Osteocyte (in vitro differentiated cells): ENCODE results near the gene SYTL2. TPM values are rescaled to one million over a fixed set of nuclear protein-coding genes. Genes with fewer than 3 reads are reported as not detected.
A peak's percentile ranks its signal among the peaks of the same experiment; 100 is the strongest.
"Not testable (repeated sequence)": the region's sequence is repeated elsewhere in the genome, so short reads cannot be mapped to it uniquely, and the experiment has no call there.

ENCODE experiments used
- DNase-seq: peaks from one replicate; pipeline ENCODE4 v3.0.0; 2021; ENCODE audit warnings: mixed read lengths; ENCODE audit not compliant: unreplicated experiment; ENCODE audit errors: extremely low spot score
- H3K27ac Mint-ChIP-seq: one replicate; pipeline ENCODE4 v1.8.0; 2021; ENCODE audit warnings: mild to moderate bottlenecking, mixed read lengths; ENCODE audit not compliant: unreplicated experiment
- H3K27me3 Mint-ChIP-seq: one replicate; pipeline ENCODE4 v1.8.0; 2021; ENCODE audit warnings: mixed read lengths; ENCODE audit not compliant: unreplicated experiment
- H3K36me3 Mint-ChIP-seq: one replicate; pipeline ENCODE4 v1.8.0; 2021; ENCODE audit warnings: mixed read lengths; ENCODE audit not compliant: unreplicated experiment
- H3K4me1 Mint-ChIP-seq: one replicate; pipeline ENCODE4 v1.8.0; 2021; ENCODE audit warnings: mixed read lengths; ENCODE audit not compliant: unreplicated experiment
- H3K4me3 Mint-ChIP-seq: one replicate; pipeline ENCODE4 v1.8.0; 2021; ENCODE audit warnings: mild to moderate bottlenecking, moderate library complexity, mixed read lengths; ENCODE audit not compliant: unreplicated experiment
- H3K9me3 Mint-ChIP-seq: one replicate; pipeline ENCODE4 v1.8.0; 2021; ENCODE audit warnings: mixed read lengths; ENCODE audit not compliant: unreplicated experiment
- CTCF ChIP-seq: fragments of 200-600 bp; sonication (generic); IDR thresholded peaks from 2 replicates; pipeline ENCODE4 v1.5.0; 2021; ENCODE audit warnings: antibody characterized with exemption, mild to moderate bottlenecking, moderate library complexity
- long read RNA-seq: library from polyadenylated mRNA; unstranded; transcript quantifications from one replicate; pipeline ENCODE4 v2.0.0, GENCODE V29; 2021
- total RNA-seq: library from RNA; stranded (reverse); gene quantifications from 2 replicates; pipeline ENCODE4 v1.2.1, GENCODE V29; 2021

SYTL2 gene
- 4.0 and 5.1 TPM in 2 replicates for total RNA-seq
- long read RNA-seq, full-length matches to known transcripts: 1 of 9 reads
- long read RNA-seq, partial matches to known transcripts: 4 of 9 reads
- long read RNA-seq, other reads (novel, unspliced or antisense): 4 of 9 reads

- Mint-ChIP-seq H3K36me3 (no peaks in the 10 kb centered on the region), H3K27me3 (peaks cover 13% of the 10 kb centered on the region), H3K27ac (peak within 1 kb of the TSS; percentile 53), H3K4me1 (peaks cover 15% of the 10 kb centered on the region), H3K9me3 (no peaks in the 10 kb centered on the region), H3K4me3 (peak within 1 kb of the TSS; percentile 77)
- peak; percentile 85 for DNase-seq
- peak; percentile 8 for TF ChIP-seq CTCF
These were observed at the start of gene SYTL2 for GRCh38 chr11:85810871-85811611. Gene SYTL2, minus strand, starts transcription at chr11:85811141. Its CDS starts 53,416 bp downstream, at chr11:85757725.

GRCh38 chr11:85859541-85859940, 48.6 kb upstream of the SYTL2 start:
- not testable (repeated sequence) for DNase-seq, H3K27me3 Mint-ChIP-seq, H3K27ac Mint-ChIP-seq, H3K4me3 Mint-ChIP-seq, H3K36me3 Mint-ChIP-seq, H3K4me1 Mint-ChIP-seq, H3K9me3 Mint-ChIP-seq

- Mint-ChIP-seq H3K27ac (no peak overlapping the region), H3K4me3 (no peak overlapping the region), H3K36me3 (no peaks in the 10 kb centered on the region), H3K4me1 (peaks cover 10% of the 10 kb centered on the region), H3K9me3 (peaks cover 5% of the 10 kb centered on the region), H3K27me3 (peaks cover 2% of the 10 kb centered on the region)
- no peak for DNase-seq
- TF ChIP-seq CTCF: no peak
These were observed 46.2 kb upstream of the SYTL2 start for GRCh38 chr11:85857098-85857497.

- Mint-ChIP-seq H3K27ac (peak within 1 kb of the TSS; percentile 96), H3K9me3 (peaks cover 5% of the 10 kb centered on the region), H3K4me3 (peak within 1 kb of the TSS; percentile 84), H3K4me1 (peaks cover 10% of the 10 kb centered on the region), H3K27me3 (no peaks in the 10 kb centered on the region), H3K36me3 (no peaks in the 10 kb centered on the region)
- no peak for DNase-seq
- no peak for TF ChIP-seq CTCF
These were observed 44.4 kb upstream of the SYTL2 start, which contains the start of gene CCDC83 for GRCh38 chr11:85855341-85855656. Gene CCDC83, plus strand, starts transcription at chr11:85855383. Its CDS starts 9,741 bp downstream, at chr11:85865124.

- Mint-ChIP-seq H3K4me3 (peak overlapping the region; percentile 84), H3K9me3 (peaks cover 5% of the 10 kb centered on the region), H3K4me1 (peaks cover 10% of the 10 kb centered on the region), H3K27me3 (no peaks in the 10 kb centered on the region), H3K27ac (peak overlapping the region; percentile 96), H3K36me3 (no peaks in the 10 kb centered on the region)
- TF ChIP-seq CTCF: peak; percentile 92
- peak; percentile 97 for DNase-seq
These were observed 43.8 kb upstream of the SYTL2 start for GRCh38 chr11:85854557-85855340.
